Ovary (tissue), 3 donors: ENCODE measurements around the gene MGST2.

ENCODE experiments used
- EP300 ChIP-seq: sonication (generic); formaldehyde crosslinking; IDR thresholded peaks from one replicate; pipeline ENCODE4 v1.6.1; 2017; ENCODE audit warnings: antibody characterized with exemption
- POLR2A ChIP-seq: fragments of 450-650 bp; IDR thresholded peaks from one replicate; pipeline ENCODE4 v1.6.1; 2017; ENCODE audit warnings: antibody characterized with exemption, mild to moderate bottlenecking, moderate library complexity
- TF ChIP-seq, protein P1 (sequence below), 3 donors: fragments of 450-650 bp in 2 of 3; fragments of 200-600 bp in 1 of 3; IDR thresholded peaks; one replicate each; pipeline versions ENCODE4 v1.5.1 to v1.8.0; 2016 to 2022; ENCODE audit warnings: antibody characterized with exemption in 3 of 3, mild to moderate bottlenecking in 1 of 3
- donor health status: DM: no; HTN: no; CAD: no.

DNA sequence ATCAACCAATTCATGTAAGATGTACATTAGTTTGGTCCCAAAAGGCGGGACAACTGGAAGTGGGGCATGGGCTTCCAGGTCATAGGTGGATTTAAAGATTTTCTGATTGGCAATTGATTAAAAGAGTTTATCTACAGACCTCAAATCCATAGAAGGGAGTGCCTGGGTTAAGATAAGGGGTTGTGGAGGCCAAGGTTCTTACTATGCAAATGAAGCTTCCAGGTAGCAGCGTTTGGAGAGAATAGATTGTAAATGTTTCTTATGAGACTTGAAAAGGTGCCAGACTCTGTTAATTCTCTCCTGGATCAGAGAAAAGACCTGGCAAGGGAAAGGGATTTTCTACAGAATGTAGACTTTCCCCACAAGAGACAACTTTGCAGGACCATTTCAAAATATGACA is 2.4 kb downstream of the MGST2 start:
- TF ChIP-seq, protein P1, sequence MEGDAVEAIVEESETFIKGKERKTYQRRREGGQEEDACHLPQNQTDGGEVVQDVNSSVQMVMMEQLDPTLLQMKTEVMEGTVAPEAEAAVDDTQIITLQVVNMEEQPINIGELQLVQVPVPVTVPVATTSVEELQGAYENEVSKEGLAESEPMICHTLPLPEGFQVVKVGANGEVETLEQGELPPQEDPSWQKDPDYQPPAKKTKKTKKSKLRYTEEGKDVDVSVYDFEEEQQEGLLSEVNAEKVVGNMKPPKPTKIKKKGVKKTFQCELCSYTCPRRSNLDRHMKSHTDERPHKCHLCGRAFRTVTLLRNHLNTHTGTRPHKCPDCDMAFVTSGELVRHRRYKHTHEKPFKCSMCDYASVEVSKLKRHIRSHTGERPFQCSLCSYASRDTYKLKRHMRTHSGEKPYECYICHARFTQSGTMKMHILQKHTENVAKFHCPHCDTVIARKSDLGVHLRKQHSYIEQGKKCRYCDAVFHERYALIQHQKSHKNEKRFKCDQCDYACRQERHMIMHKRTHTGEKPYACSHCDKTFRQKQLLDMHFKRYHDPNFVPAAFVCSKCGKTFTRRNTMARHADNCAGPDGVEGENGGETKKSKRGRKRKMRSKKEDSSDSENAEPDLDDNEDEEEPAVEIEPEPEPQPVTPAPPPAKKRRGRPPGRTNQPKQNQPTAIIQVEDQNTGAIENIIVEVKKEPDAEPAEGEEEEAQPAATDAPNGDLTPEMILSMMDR (IDR thresholded peaks at IDR 0.05) = no peak
- TF ChIP-seq EP300 (no peak), POLR2A (no peak)
